DOHH2 (cell line): ENCODE data around the gene DCDC1.

Experiments used
- CTCF ChIP-seq: fragments of 200-600 bp; sonication (generic); IDR thresholded peaks from one replicate; pipeline ENCODE4 v1.5.1; 2014; ENCODE audit warnings: antibody characterized with exemption, mild to moderate bottlenecking, low read depth, low read length; ENCODE audit not compliant: poor library complexity, severe bottlenecking
- EZH2phosphoT487 ChIP-seq: fragments of 200-600 bp; sonication (generic); IDR thresholded peaks from 2 replicates; pipeline ENCODE4 v1.6.1; 2017; ENCODE audit warnings: borderline replicate concordance, mild to moderate bottlenecking, antibody characterized with exemption, low read length, moderate library complexity, mixed read lengths

GRCh38 chr11:31295308-31295707, 74.2 kb downstream of the DCDC1 start:
- TF ChIP-seq CTCF: no peak
- no peak for TF ChIP-seq EZH2phosphoT487
